Heart left ventricle (tissue), 16 donors: ENCODE data around the gene DMPK. TPM values are rescaled to one million over a fixed set of nuclear protein-coding genes. Genes with fewer than 3 reads are reported as not detected.

ENCODE experiments used
- ATAC-seq, 4 donors: fragments of 200-7000 bp; cut with Tn5 transposase; one replicate each; pipeline ENCODE4 v1.9.1; 2020 to 2022; ENCODE audit warnings: moderate library complexity in 4 of 4, mild to moderate bottlenecking in 3 of 4, moderate number of reproducible peaks in 1 of 4
- DNase-seq, 5 donors: peaks; one replicate each; pipeline ENCODE4 v3.0.0-alpha.2; 2020
- H3K27ac ChIP-seq, 12 donors: fragments of 200-600 bp; sonication (generic) in 4 of 12; one replicate each; pipeline versions ENCODE4 v1.5.0 to v1.8.0; 2016 to 2022; ENCODE audit warnings: mild to moderate bottlenecking in 2 of 12
- H3K27me3 ChIP-seq, 9 donors: fragments of 200-600 bp; sonication (generic) in 2 of 9; one replicate each; pipeline versions ENCODE4 v1.5.1 to v1.8.0; 2016 to 2022; ENCODE audit warnings: mild to moderate bottlenecking in 3 of 9
- H3K36me3 ChIP-seq, 9 donors: fragments of 200-600 bp; sonication (generic) in 2 of 9; one replicate each; pipeline versions ENCODE4 v1.5.0 to v1.8.0; 2018 to 2022; ENCODE audit warnings: mild to moderate bottlenecking in 2 of 9
- H3K4me1 ChIP-seq, 12 donors: fragments of 200-600 bp; sonication (generic) in 4 of 12; one replicate each; pipeline versions ENCODE4 v1.5.0 to v1.8.0; 2016 to 2022; ENCODE audit warnings: mild to moderate bottlenecking in 3 of 12
- H3K4me3 ChIP-seq, 12 donors: fragments of 200-600 bp; sonication (generic) in 4 of 12; one replicate each; pipeline versions ENCODE4 v1.5.0 to v1.8.0; 2017 to 2022; ENCODE audit warnings: mild to moderate bottlenecking in 9 of 12, moderate library complexity in 4 of 12
- H3K9me3 ChIP-seq, 12 donors: fragments of 200-600 bp; sonication (generic) in 4 of 12; one replicate each; pipeline versions ENCODE4 v1.5.0 to v1.8.0; 2016 to 2022; ENCODE audit warnings: mild to moderate bottlenecking in 1 of 12
- CTCF ChIP-seq, 12 donors: fragments of 200-600 bp; sonication (generic) in 4 of 12; IDR thresholded peaks; one replicate each; pipeline versions ENCODE4 v1.5.0 to v1.8.0; 2018 to 2022; ENCODE audit warnings: antibody characterized with exemption in 12 of 12, mild to moderate bottlenecking in 5 of 12
- POLR2A ChIP-seq, 2 donors: fragments of 450-650 bp; IDR thresholded peaks; one replicate each; pipeline ENCODE4 v1.6.1; 2017; ENCODE audit warnings: antibody characterized with exemption in 2 of 2, mild to moderate bottlenecking in 2 of 2, moderate library complexity in 2 of 2
- WGBS, 4 donors: extraction: QIAGEN DNeasy Blood & Tissue Kit in 2 of 4; methylation state at CpG; one replicate each; pipeline versions ENCODE4 v1.1.5 to v1.1.7; 2013 to 2018; 5-methylcytosine and 5-hydroxymethylcytosine counted together
- intact Hi-C, 10 donors: fragments of 100-400 bp; cut with DNase I; formaldehyde crosslinking; loops; one replicate each; pipeline versions ENCODE4 v1.11.1 to v1.14.2; 2022
- polyA plus RNA-seq, 2 donors: library from polyadenylated mRNA; stranded (reverse); fragments of 200-250 nt; gene quantifications; one replicate each; pipeline ENCODE4 v1.2.3, GENCODE V29; 2013
- total RNA-seq, 9 donors: library from RNA; depleted of rRNA in 2 of 9; stranded (reverse); fragments of >200 nt in 2 of 9; fragmentation: NEBNext Ultra II Directional in 3 of 9; extraction: Animal tissue kit (Norgen Biotek cat#: 25700) in 3 of 9; gene quantifications; one replicate each; pipeline versions ENCODE4 v1.1.0 to v1.2.4, GENCODE V29; 2016 to 2023
- donor health status: ischemic (EF 13 %, LVEDD 7.1; RV severe dilation, severe dysfunction).
- donor health status: healthy with polysubstance abuse.
- donor health status: DM: no; HTN: yes; CAD: no.
- donor health status: DM: no; HTN: no; CAD: no.
- donor health status: ischemic (EF 25% LVEDD 6.9; RV normal size, moderate dysfunction).
- donor health status: ischemic (EF 25% LVEDD 5.7; RV mildly dilated, moderate dysfunction).
- donor health status: healthy.
- donor health status: DM: yes; HTN: yes; CAD: no.
- donor health status: ischemic (EF 35%, LVEDD 5.7; RV mildly dilated, moderate dysfunction).
- donor health status: nonischemic (EF 11% LVEDD 7.7; RV severe dilation, severe dysfunction).
- donor health status: DM: yes; HTN: yes; CAD: no.
- donor health status: PGD.
- donor health status: ischemic (EF 29% LVEDD 5.4; RV normal size, mild dysfunction).
- donor health status: nonischemic (EF 23%, LVEDD 6.1; RV moderate dilation, normal function).

Gene DMPK
- total and polyA plus RNA-seq, 11 donors: 131 to 778 (median 311) TPM

DNA sequence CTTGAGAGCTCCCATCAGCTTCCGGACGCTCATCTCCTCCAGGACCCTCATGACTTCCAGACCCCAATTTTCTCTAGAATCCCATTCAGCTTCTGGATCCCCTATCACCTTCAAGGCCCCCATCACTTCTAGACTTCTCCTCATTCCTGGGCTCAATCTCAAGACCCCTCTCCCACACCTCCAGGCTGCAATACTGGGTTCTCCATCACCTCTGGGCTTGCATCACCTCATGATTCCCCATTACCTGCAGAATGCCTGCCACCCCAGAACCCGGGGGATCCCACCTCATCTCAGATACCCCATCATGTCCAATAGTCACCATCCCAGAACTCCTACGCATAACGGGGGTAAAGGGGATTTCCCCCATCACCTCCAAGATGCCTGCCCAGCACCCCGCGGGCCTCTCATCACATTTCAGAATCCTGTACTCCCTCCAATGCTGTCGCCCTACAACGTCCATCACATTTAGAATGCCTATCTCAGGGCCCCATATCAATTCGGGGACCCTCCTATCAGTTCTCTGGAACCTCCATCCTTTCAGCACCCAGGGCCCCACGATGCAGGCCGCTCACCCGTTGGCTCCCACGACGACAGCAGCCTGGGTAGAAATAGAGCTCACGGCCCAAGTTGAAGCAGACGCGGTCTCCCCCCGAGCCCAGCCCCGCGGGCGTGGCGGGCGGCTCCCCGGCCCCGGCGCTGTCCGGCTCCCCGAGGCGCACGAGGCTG lies 9.6 kb upstream of the DMPK start:
- H3K4me3 ChIP-seq: peak overlapping the region; percentile 32 to 97 (median 72)
- ATAC-seq: no peak
- H3K27me3 ChIP-seq: peaks cover 0 to 54% (median 0%) of the 10 kb centered on the region in 9 donors
- H3K4me1 ChIP-seq: peaks cover 0 to 43% (median 24%) of the 10 kb centered on the region in 12 donors
- peaks cover 0 to 39% (median 34%) of the 10 kb centered on the region in 9 donors for H3K36me3 ChIP-seq
- intact Hi-C loops: loop anchor here in 3 of 10 donors (2.0 kb wide), 2 partner anchors 21 to 75 kb away; no protein-coding TSS in a partner anchor
- H3K9me3 ChIP-seq: no peaks in the 10 kb centered on the region
- TF ChIP-seq CTCF (IDR thresholded peaks at IDR 0.05) (no peak), POLR2A (IDR thresholded peaks at IDR 0.05) (no peak)
- 5 to 7% (median 7%) methylated on average over 30 to 31 of the region's 31 CpGs for WGBS, 4 donors
- DNase-seq: no peak
- peak overlapping the region; percentile 70 to 92 (median 84) for H3K27ac ChIP-seq

GRCh38 chr19:45790942-45791341 lies 8.7 kb upstream of the DMPK start:
- intact Hi-C loops: no loop called here
- no peak for TF ChIP-seq POLR2A (IDR thresholded peaks at IDR 0.05)
- no peak for TF ChIP-seq CTCF (IDR thresholded peaks at IDR 0.05)
- H3K9me3 ChIP-seq: no peaks in the 10 kb centered on the region
- peaks cover 0 to 54% (median 0%) of the 10 kb centered on the region in 9 donors for H3K27me3 ChIP-seq
- peaks cover 0 to 49% (median 43%) of the 10 kb centered on the region in 9 donors for H3K36me3 ChIP-seq
- DNase-seq (no peak), ATAC-seq (no peak)
- peaks cover 0 to 51% (median 27%) of the 10 kb centered on the region in 12 donors for H3K4me1 ChIP-seq
- peak overlapping the region in 4 of 12 donors; percentile 70 to 92 (median 80) for H3K4me3 ChIP-seq
- no peak overlapping the region for H3K27ac ChIP-seq
- WGBS, 4 donors: 77 to 85% (median 81%) methylated on average over 8 of the region's 8 CpGs

DNA sequence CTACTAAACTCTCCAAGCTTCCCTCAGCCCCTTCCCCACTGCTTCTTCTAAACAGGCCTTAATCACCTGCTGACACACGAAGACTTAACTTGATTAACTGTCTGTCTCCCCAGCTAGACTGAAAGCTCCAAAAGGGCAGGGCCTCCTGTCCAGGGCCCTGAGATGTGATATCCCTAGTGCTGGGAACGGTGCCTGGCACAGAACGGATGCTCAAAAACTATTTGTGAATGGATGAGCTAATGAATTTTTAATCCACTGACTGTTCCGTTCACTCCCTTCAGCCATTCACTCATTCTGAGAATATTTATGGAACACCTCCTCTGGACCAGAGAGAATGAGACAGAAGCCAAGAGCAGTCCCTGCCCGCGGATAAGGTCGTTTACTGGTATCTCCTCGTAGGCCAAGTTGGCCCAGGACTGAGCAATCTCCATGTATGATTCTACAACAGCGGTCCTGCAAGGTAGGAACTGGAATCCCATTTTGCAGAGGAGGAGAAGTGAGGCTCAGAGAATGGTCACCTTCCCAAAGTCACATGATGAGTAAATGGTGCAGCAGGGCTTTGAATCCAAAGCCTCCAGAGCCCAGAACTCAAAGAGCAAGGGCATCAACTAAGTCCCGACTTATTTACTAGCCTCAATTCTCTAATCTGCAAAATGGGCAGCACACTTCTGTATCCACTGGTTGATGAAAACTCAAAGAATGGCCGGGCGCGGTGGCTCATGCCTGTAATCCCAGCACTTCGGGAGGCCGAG lies 6.9 kb upstream of the DMPK start:
- ATAC-seq (peak in 3 of 4 donors; percentile 1 to 31 (median 25)), DNase-seq (peak in 2 of 5 donors; percentile 55 to 62)
- intact Hi-C loops: no loop called here
- H3K9me3 ChIP-seq: no peaks in the 10 kb centered on the region
- H3K4me3 ChIP-seq: no peak overlapping the region
- H3K27me3 ChIP-seq: peaks cover 0 to 52% (median 0%) of the 10 kb centered on the region in 9 donors
- peaks cover 0 to 68% (median 39%) of the 10 kb centered on the region in 12 donors for H3K4me1 ChIP-seq
- 69 to 77% (median 71%) methylated on average over 15 of the region's 15 CpGs for WGBS, 4 donors
- TF ChIP-seq POLR2A (IDR thresholded peaks at IDR 0.05): no peak
- no peak for TF ChIP-seq CTCF (IDR thresholded peaks at IDR 0.05)
- H3K27ac ChIP-seq: peak overlapping the region in 7 of 12 donors; percentile 13 to 63 (median 46)
- H3K36me3 ChIP-seq: peaks cover 0 to 58% (median 47%) of the 10 kb centered on the region in 9 donors

DNA sequence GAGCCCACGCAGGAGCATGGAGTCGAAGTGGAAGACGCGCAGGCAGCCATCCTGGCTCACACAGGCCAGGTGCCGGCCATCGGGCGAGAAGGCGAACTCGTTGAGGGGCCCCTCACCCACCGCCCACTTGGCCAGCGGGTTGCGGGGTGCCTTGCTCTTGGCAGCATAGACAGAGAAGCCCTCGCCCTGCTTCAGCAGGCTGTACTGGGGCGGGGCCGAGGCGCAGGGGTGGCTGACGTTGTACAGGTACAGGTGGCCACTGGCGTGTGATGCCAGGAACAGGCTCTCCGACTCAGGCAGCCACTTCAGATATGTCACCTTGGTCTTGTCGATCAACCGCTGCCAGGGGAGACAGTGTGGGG lies 4.2 kb upstream of the DMPK start:
- H3K27me3 ChIP-seq: peaks cover 0 to 68% (median 0%) of the 10 kb centered on the region in 9 donors
- intact Hi-C loops: no loop called here
- H3K9me3 ChIP-seq: no peaks in the 10 kb centered on the region
- no peak overlapping the region for H3K4me3 ChIP-seq
- no peak for ATAC-seq
- H3K27ac ChIP-seq: peak overlapping the region in 3 of 12 donors; percentile 0 to 98 (median 96)
- peaks cover 0 to 80% (median 42%) of the 10 kb centered on the region in 12 donors for H3K4me1 ChIP-seq
- WGBS, 4 donors: 82 to 87% (median 83%) methylated on average over 11 to 21 of the region's 21 CpGs
- H3K36me3 ChIP-seq: peaks cover 0 to 58% (median 47%) of the 10 kb centered on the region in 9 donors
- no peak for TF ChIP-seq CTCF (IDR thresholded peaks at IDR 0.05)
- no peak for TF ChIP-seq POLR2A (IDR thresholded peaks at IDR 0.05)
- DNase-seq: no peak
